Fibroblast of the aortic adventitia (primary cell): ENCODE data around the gene PDE6G. TPM values are rescaled to one million over a fixed set of nuclear protein-coding genes. Genes with fewer than 3 reads are reported as not detected.
"Not testable (repeated sequence)": the region's sequence is repeated elsewhere in the genome, so short reads cannot be mapped to it uniquely, and the experiment has no call there.

Experiments used
- DNase-seq: peaks from one replicate; pipeline ENCODE4 v3.0.0-alpha.2; 2010; ENCODE audit warnings: low read depth
- H3K4me3 ChIP-seq: 2 replicates; pipeline ENCODE4 v1.5.1; 2011; ENCODE audit warnings: low read depth, mild to moderate bottlenecking, control low read depth, low read length, moderate library complexity
- CTCF ChIP-seq: IDR thresholded peaks from 2 replicates; pipeline ENCODE4 v1.5.1; 2011; ENCODE audit warnings: mild to moderate bottlenecking, low read length, control low read depth, inconsistent platforms; ENCODE audit not compliant: insufficient read depth
- total RNA-seq: library from RNA; depleted of rRNA; stranded (reverse); fragments of >200 nt; gene quantifications from 2 replicates; pipeline ENCODE4 v1.2.3, GENCODE V29; 2012; ENCODE audit warnings: low replicate concordance

The PDE6G gene
- total RNA-seq, 1 donor, result 0.63 TPM

GRCh38 chr17:81636505-81637288 is 19.6 kb downstream of the PDE6G start, which contains the start of the genes NPLOC4 and TSPAN10:
NPLOC4 (minus strand) TSS chr17:81637112; CDS start chr17:81636930, 182 bp downstream.
TSPAN10 (plus strand) TSS chr17:81637196; CDS start chr17:81642413, 5,217 bp downstream.
- DNase-seq, result peak; percentile 83
- no peak for TF ChIP-seq CTCF

GRCh38 chr17:81635973-81636504 is 20.3 kb downstream of the PDE6G start:
- DNase-seq, result no peak
- TF ChIP-seq CTCF, result no peak
- H3K4me3 ChIP-seq, result peak overlapping the region; percentile 91

More at GRCh38 chr17:81636505-81637288, 19.6 kb downstream of the PDE6G start, which contains the start of the genes NPLOC4 and TSPAN10:
- H3K4me3 ChIP-seq, result peak within 1 kb of the TSS; percentile 91

DNA sequence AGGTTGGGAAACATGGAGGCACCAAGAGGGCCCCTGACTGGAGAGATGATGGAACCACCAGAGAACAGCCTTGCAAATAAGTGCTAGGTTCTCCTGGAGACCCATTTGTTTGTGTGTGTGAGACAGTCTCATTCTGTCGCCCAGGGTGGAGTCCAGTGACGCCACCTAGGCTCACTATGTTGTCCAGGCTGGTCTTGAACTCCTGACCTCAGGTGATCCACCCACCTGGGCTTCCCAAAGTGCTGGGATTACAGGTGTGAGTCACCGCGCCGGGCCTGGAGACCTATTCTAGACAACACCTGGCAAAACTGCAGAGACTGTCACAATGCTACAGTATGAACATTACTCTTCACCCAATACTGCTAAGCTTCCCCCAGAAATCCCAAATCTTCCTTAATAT is 20.9 kb downstream of the PDE6G start:
- peak overlapping the region; percentile 91 for H3K4me3 ChIP-seq
- no peak for TF ChIP-seq CTCF
- DNase-seq, result no peak

- no peak overlapping the region for H3K4me3 ChIP-seq
- no peak for TF ChIP-seq CTCF
- DNase-seq, result no peak
Observed at GRCh38 chr17:81631482-81631881, 24.9 kb downstream of the PDE6G start.

DNA sequence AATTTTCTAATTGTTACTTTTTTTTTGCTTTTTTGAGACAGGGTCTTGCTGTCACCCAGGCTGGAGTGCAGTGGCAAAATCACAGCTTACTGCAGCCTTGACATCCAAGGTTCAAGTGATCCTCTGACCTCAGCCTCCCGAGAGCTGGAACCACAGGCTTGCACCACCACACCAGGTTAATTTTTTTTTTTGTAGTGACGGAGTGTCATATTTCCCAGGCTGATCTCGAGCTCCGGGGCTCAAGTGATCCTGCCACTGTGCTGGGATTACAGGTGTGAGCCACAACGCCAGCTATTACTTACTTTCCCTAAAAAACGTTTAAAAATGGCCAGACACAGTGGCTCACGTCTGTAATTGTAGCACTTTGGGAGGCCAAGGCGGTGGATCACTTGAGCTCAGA is 26.1 kb downstream of the PDE6G start:
- TF ChIP-seq CTCF, result no peak
- no peak for DNase-seq

DNA sequence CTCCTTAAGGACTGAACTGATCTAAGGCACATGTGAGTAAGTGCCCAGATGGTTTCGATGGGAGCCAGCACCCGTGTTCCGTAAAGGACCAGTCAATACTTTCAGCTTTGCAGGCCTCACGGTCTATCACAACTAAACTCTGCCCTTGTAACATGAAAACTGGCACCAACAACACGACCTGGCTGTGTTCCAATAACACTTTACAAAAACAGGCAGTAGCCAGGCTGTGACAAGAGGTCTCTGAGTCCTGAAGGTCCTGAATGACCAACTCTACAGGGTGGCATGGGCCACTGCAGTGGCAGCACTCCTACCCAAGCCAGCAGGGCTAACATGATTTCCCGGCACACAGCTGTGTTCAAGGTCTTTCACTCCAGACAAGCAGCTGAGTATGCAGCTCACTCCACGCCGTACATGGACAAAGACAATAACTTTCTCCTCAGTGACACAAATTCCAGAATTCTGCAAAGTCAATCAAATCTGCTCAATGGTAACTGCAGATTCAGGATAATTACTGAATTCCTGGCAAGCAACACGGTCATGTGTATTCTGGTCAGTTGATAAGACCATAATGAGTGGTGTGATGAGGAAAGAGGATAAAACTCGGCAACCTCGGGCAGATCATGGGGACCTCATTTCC is 34.7 kb downstream of the PDE6G start:
- DNase-seq, result no peak
- no peak overlapping the region for H3K4me3 ChIP-seq
- no peak for TF ChIP-seq CTCF

More for the DNA sequence above, 26.1 kb downstream of the PDE6G start:
- no peak overlapping the region for H3K4me3 ChIP-seq

DNA sequence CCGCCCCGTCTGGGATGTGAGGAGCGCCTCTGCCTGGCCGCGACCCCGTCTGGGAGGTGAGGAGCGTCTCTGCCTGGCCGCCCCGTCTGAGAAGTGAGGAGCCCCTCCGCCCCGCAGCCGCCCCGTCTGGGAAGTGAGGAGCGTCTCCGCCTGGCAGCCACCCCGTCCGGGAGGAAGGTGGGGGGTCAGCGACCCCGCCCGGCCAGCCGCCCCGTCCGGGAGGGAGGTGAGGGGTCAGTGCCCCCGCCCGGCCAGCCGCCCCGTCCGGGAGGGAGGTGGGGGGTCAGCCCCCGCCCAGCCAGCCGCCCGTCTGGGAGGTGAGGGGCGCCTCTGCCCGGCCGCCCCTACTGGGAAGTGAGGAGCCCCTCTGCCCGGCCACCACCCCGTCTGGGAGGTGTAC is 38.0 kb downstream of the PDE6G start:
- not testable (repeated sequence) for H3K4me3 ChIP-seq, DNase-seq
